HG03095 (cell line): ENCODE measurements around the gene KAT2B.

ENCODE experiments used
- ATAC-seq: cut with Tn5 transposase; IDR thresholded peaks from one replicate; pipeline ENCODE4 v1.9.1; 2021; ENCODE audit warnings: moderate library complexity; ENCODE audit not compliant: unreplicated experiment

Gene KAT2B

GRCh38 chr3:20095470-20095869, 55.2 kb downstream of the KAT2B start:
- no peak for ATAC-seq

- no peak for ATAC-seq
Observed at GRCh38 chr3:20096135-20096685, 56.0 kb downstream of the KAT2B start.

GRCh38 chr3:20097015-20097414, 56.8 kb downstream of the KAT2B start:
- no peak for ATAC-seq

- no peak for ATAC-seq
Observed at GRCh38 chr3:20099060-20099459, 58.8 kb downstream of the KAT2B start.

GRCh38 chr3:20100151-20100550, 59.9 kb downstream of the KAT2B start:
- ATAC-seq, result no peak

GRCh38 chr3:20101041-20101440, 60.8 kb downstream of the KAT2B start:
- ATAC-seq, result no peak

- ATAC-seq, result no peak
Observed at GRCh38 chr3:20103731-20104130, 63.5 kb downstream of the KAT2B start.

GRCh38 chr3:20104167-20104661, 64.0 kb downstream of the KAT2B start:
- no peak for ATAC-seq

GRCh38 chr3:20105513-20106280, 65.5 kb downstream of the KAT2B start:
- no peak for ATAC-seq

GRCh38 chr3:20107722-20108121, 67.5 kb downstream of the KAT2B start:
- ATAC-seq, result no peak

GRCh38 chr3:20108869-20109268, 68.6 kb downstream of the KAT2B start:
- ATAC-seq, result no peak

- ATAC-seq, result no peak
Observed at GRCh38 chr3:20110826-20111225, 70.6 kb downstream of the KAT2B start.

GRCh38 chr3:20111836-20112235, 71.6 kb downstream of the KAT2B start:
- no peak for ATAC-seq

- no peak for ATAC-seq
Observed at GRCh38 chr3:20121088-20121487, 80.8 kb downstream of the KAT2B start.

GRCh38 chr3:20123131-20123652, 82.9 kb downstream of the KAT2B start:
- ATAC-seq, result no peak

GRCh38 chr3:20125289-20125688, 85.0 kb downstream of the KAT2B start:
- ATAC-seq, result no peak

- ATAC-seq, result peak; percentile 100
Observed at GRCh38 chr3:20125897-20126296, 85.7 kb downstream of the KAT2B start.

- no peak for ATAC-seq
Observed at GRCh38 chr3:20128358-20128757, 88.1 kb downstream of the KAT2B start.

GRCh38 chr3:20130106-20130505, 89.9 kb downstream of the KAT2B start:
- no peak for ATAC-seq

GRCh38 chr3:20136231-20136630, 96.0 kb downstream of the KAT2B start:
- ATAC-seq, result no peak

- ATAC-seq, result no peak
Observed at GRCh38 chr3:20137647-20138046, 97.4 kb downstream of the KAT2B start.

GRCh38 chr3:20140881-20141280, 100.6 kb downstream of the KAT2B start:
- ATAC-seq, result no peak
